ENCODE measurements around the gene HGS. TPM values are rescaled to one million over a fixed set of nuclear protein-coding genes. Genes with fewer than 3 reads are reported as not detected.

Gene HGS
- total and polyA plus RNA-seq, 2 of the 8 experiments (the other 6 are each of a cell fraction or from before 2014, with no cell fraction given), result 80.8 to 99.7 TPM

DNA sequence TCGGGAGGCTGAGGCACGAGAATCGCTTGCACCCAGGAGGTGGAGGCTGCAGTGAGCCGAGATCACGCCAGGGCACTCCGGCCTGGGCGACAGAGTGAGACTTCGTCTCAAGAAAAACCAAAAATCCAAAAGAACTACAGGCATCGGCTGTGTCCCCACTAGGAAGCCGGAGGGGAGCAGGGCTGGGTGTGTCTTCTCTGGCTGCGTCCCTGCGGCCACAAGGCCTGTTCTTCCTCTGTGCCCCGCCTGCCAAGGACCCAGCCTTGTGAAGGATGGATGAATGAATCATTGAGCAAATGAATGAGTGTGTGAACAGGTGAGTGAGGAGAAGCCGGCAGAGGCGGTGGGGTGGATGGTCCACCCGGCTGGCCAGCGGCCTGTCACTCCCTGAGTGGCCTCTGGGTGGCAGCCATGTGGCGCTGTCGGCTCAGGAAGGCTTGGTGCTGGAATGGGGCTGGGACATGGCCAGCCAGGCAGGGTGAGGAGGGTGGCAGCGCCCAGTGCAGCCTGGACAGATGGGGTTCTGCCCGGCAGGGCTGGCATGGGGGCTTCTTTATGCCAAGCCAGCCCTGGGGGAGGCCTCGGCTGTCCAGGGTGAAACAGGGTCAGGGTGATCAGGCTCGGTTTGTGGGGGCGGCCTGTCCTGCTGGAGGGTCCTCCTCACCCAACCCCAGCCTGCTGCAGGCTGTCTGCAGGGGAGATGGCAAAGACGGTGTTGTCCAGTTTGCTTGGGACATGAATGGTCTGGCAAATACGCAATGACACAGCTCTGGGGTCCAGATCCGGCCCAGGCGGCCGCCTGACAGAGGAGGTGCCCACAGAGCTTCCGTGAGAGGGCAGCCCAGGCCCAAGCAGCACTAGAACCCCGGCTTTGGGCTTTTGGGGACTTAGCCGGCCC, 49.9 kb downstream of the HGS start:
- Histone ChIP-seq H2BK15ac (ENCODE audit: low read length) (0 out of 2 replicates have a peak overlapping the region, but pooled peaks have one; percentile 16), H3K23me2 (ENCODE audit: low read depth, low read length) (no peaks in the 10 kb centered on the region; the same call in 1 of the 2 replicates), H3K18ac (ENCODE audit: extremely low read depth, low read length) (no peak overlapping the region), H4K5ac (ENCODE audit: insufficient read length, low read depth, low read length) (no peak overlapping the region), H2AK5ac (ENCODE audit: low read depth, low read length) (no peak overlapping the region), H3K14ac (ENCODE audit: insufficient read length) (no peak overlapping the region), H3K27me3 (replicated peaks in 1 of 4; ENCODE audit: control insufficient read depth in 3 of 4, extremely low read depth in 1 of 4, insufficient read depth in 3 of 4, low read length in 3 of 4) (no peaks in the 10 kb centered on the region; a peak in 1 of 7 replicates), H2BK12ac (ENCODE audit: low read depth, low read length) (peak overlapping the region; percentile 50; the same call in 1 of the 2 replicates), H2BK20ac (ENCODE audit: low read length) (no peak overlapping the region), H3K79me2 (ENCODE audit: control insufficient read depth in 1 of 2, insufficient read depth in 2 of 2, low read length in 2 of 2) (no peaks in the 10 kb centered on the region), H4K20me1 (replicated peaks in 1 of 2; ENCODE audit: control insufficient read depth in 1 of 2, insufficient read depth in 2 of 2, low read length in 2 of 2) (no peaks in the 10 kb centered on the region), H3K27ac (ENCODE audit: low read depth, low read length) (no peak overlapping the region), H3K79me1 (ENCODE audit: low read depth, low read length) (no peaks in the 10 kb centered on the region), H3K4me1 (replicated peaks in 1 of 4; ENCODE audit: control insufficient read depth in 3 of 4, insufficient read depth in 4 of 4, low read length in 3 of 4) (peaks cover 0 to 17% (median 5%) of the 10 kb centered on the region in 4 experiments; a peak in 5 of 7 replicates), H3K23ac (ENCODE audit: insufficient read length) (no peak overlapping the region), H3K36me3 (ENCODE audit: control insufficient read depth in 2 of 4, insufficient read depth in 4 of 4, low read length in 3 of 4) (no peaks in the 10 kb centered on the region), H4K91ac (replicated peaks; ENCODE audit: insufficient read length, low read length) (no peak overlapping the region), H3K56ac (replicated peaks; ENCODE audit: insufficient read length, low read depth, low read length) (no peak overlapping the region), H4K8ac (ENCODE audit: extremely low read depth, insufficient read depth, low read length) (no peak overlapping the region), H3K4me3 (ENCODE audit: extremely low read depth in 1 of 4, insufficient read depth in 2 of 4, low read depth in 3 of 4, low read length in 4 of 4) (no peak overlapping the region), H3K9me3 (ENCODE audit: insufficient read depth in 2 of 2, low read depth in 1 of 2, low read length in 1 of 2) (no peaks in the 10 kb centered on the region), H2AFZ (ENCODE audit: low read length) (no peak overlapping the region), H2BK5ac (ENCODE audit: low read depth, low read length) (no peak overlapping the region), H2BK120ac (replicated peaks; ENCODE audit: low read depth, low read length) (no peak overlapping the region), H3K9ac (replicated peaks in 1 of 4; ENCODE audit: extremely low read depth in 1 of 4, low read depth in 3 of 4, low read length in 3 of 4) (no peak overlapping the region), H3K4ac (replicated peaks; ENCODE audit: insufficient read length, low read depth, low read length) (no peak overlapping the region), H3K4me2 (ENCODE audit: insufficient read depth in 1 of 2, low read depth in 2 of 2, low read length in 2 of 2) (no peak overlapping the region)
- DNase-seq (ENCODE audit: low read depth in 1 of 2, low spot score in 2 of 2), result peak in 1 of 2 experiments; percentile 97
- CTCF ChIA-PET (ENCODE audit: partially characterized antibody), result interaction anchor here (0.6 to 2.9 kb wide), 16 partner anchors 12 to 297 kb away, joined by 3 to 21 read pairs (median 4); partner anchors contain the start of gene MCRIP1
- FAIRE-seq, result no peak
- 55% methylated on average over 30 of the region's 32 CpGs; no CpG with 5 or more reads in 1 of the 2 experiments for WGBS, 2 experiments (ENCODE audit: extremely low coverage in 1 of 2, insufficient coverage in 1 of 2, insufficient read length in 1 of 2, insufficient replicate concordance in 2 of 2, low coverage in 1 of 2, low lambda C conversion rate in 2 of 2, missing lambda C conversion rate in 1 of 2)
- POLR2A ChIA-PET (ENCODE audit: partially characterized antibody), result interaction anchor here (0.9 to 25.9 kb wide), 6 partner anchors 12 to 134 kb away, joined by 3 to 348 read pairs (median 4); partner anchors contain the start of genes ARHGDIA, MRPL12 and SLC25A10
- TF ChIP-seq RAD21 (IDR thresholded peaks at IDR 0.05 in 1 of 2, conservative IDR thresholded peaks at IDR 0.05 in 1 of 2; ENCODE audit: low read depth in 2 of 2, low read length in 2 of 2) (peak; percentile 97 to 98), SAP30 (IDR thresholded peaks at IDR 0.05; ENCODE audit: insufficient read depth, insufficient replicate concordance, low read length) (no peak), CREB1 (IDR thresholded peaks at IDR 0.05) (no peak), BACH1 (IDR thresholded peaks at IDR 0.05; ENCODE audit: low read length) (no peak), POU5F1 (IDR thresholded peaks at IDR 0.05; ENCODE audit: low read depth, low read length) (no peak), BRCA1 (IDR thresholded peaks at IDR 0.05; ENCODE audit: low read depth, low read length) (no peak), HDAC6 (IDR thresholded peaks at IDR 0.05; ENCODE audit: low read depth, low read length) (no peak)
- TF ChIP-seq, protein P1, sequence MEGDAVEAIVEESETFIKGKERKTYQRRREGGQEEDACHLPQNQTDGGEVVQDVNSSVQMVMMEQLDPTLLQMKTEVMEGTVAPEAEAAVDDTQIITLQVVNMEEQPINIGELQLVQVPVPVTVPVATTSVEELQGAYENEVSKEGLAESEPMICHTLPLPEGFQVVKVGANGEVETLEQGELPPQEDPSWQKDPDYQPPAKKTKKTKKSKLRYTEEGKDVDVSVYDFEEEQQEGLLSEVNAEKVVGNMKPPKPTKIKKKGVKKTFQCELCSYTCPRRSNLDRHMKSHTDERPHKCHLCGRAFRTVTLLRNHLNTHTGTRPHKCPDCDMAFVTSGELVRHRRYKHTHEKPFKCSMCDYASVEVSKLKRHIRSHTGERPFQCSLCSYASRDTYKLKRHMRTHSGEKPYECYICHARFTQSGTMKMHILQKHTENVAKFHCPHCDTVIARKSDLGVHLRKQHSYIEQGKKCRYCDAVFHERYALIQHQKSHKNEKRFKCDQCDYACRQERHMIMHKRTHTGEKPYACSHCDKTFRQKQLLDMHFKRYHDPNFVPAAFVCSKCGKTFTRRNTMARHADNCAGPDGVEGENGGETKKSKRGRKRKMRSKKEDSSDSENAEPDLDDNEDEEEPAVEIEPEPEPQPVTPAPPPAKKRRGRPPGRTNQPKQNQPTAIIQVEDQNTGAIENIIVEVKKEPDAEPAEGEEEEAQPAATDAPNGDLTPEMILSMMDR (IDR thresholded peaks at IDR 0.05; ENCODE audit: control extremely low read depth in 1 of 3, insufficient read depth in 1 of 3, low read depth in 1 of 3, low read length in 3 of 3), result peak; percentile 90 to 96 (median 92)

Measured in H1 (cell line).